ENCODE measurements around the gene HGF.

GRCh38 chr7:81705206-81705605 lies 64.6 kb downstream of the HGF start:
- TF ChIP-seq CTCF (IDR thresholded peaks at IDR 0.05) (no peak), POLR2A (IDR thresholded peaks at IDR 0.05) (no peak)
